K562 (cell line): Measurements from ENCODE around the gene MMP2. TPM values are rescaled to one million over a fixed set of nuclear protein-coding genes. Genes with fewer than 3 reads are reported as not detected.

ENCODE experiments used
- ATAC-seq: fragments of 200-7000 bp; cut with Tn5 transposase; 3 replicates; pipeline ENCODE4 v1.9.1; 2020; ENCODE audit warnings: moderate library complexity
- BruUV-seq: library from RNA; stranded (reverse); fragments of 400-500 nt; replicated peaks from 2 replicates; lab custom pipeline; 2021; lab: Mats Ljungman, UMichigan
- CTCF ChIA-PET: fragments of 300-600 bp; formaldehyde crosslinking; extraction: SDS; loops from one replicate; lab custom pipeline; 2021; ENCODE audit warnings: low intra/inter-chr PET ratio; lab: Yijun Ruan, JAX
- POLR2A ChIA-PET: fragments of 300-600, 350-650 bp; sonication (Branson Sonifier 250); formaldehyde crosslinking; extraction: SDS; loops from one replicate; lab custom pipeline; 2021; ENCODE audit warnings: antibody characterized with exemption, inconsistent platforms; lab: Yijun Ruan, JAX
- DNase-seq, 4 experiments: peaks; one replicate each; pipeline versions ENCODE4 v3.0.0 to v3.0.0-alpha.2; 2011 to 2018; ENCODE audit warnings: low spot score in 3 of 4, mixed read lengths in 3 of 4; ENCODE audit errors: extremely low read depth in 1 of 4
- FAIRE-seq: peaks from 2 replicates; lab custom pipeline; 2011; peaks lifted over from hg19 to GRCh38; lab: Jason Lieb, UNC
- H2AFZ ChIP-seq: 2 replicates; pipeline ENCODE4 v1.6.0; 2011; ENCODE audit warnings: low read depth, low read length, control low read depth, inconsistent platforms
- H3K27ac ChIP-seq: fragments of 200-600 bp; 3 replicates; pipeline ENCODE4 v1.8.0; 2011; ENCODE audit warnings: low read depth, mild to moderate bottlenecking, control low read depth, inconsistent platforms, low read length, moderate library complexity, mixed read lengths; ENCODE audit errors: extremely low read depth
- H3K27me3 ChIP-seq, 2 experiments: fragments of 300-600 bp in 1 of 2; 2 replicates in 1 of 2; 3 replicates in 1 of 2; pipeline versions ENCODE4 v1.6.0 to v1.8.0; 2011; ENCODE audit warnings: inconsistent platforms in 2 of 2, low read length in 2 of 2, mild to moderate bottlenecking in 1 of 2, mixed read lengths in 1 of 2, moderate library complexity in 1 of 2; ENCODE audit not compliant: control insufficient read depth in 2 of 2, insufficient read depth in 2 of 2
- H3K36me3 ChIP-seq: fragments of 300-600 bp; 3 replicates; pipeline ENCODE4 v1.8.0; 2011; ENCODE audit warnings: mild to moderate bottlenecking, low read length, inconsistent platforms; ENCODE audit not compliant: control insufficient read depth, insufficient read depth
- H3K4me1 ChIP-seq, 2 experiments: fragments of 200-600 bp in 1 of 2; replicated peaks in 1 of 2; 2 replicates in 1 of 2; 3 replicates in 1 of 2; pipeline versions ENCODE4 v1.5.1 to v1.8.0; 2011; ENCODE audit warnings: inconsistent platforms in 2 of 2, low read length in 2 of 2, mild to moderate bottlenecking in 1 of 2, mixed read lengths in 1 of 2, moderate library complexity in 1 of 2; ENCODE audit not compliant: control insufficient read depth in 2 of 2, insufficient read depth in 2 of 2
- H3K4me2 ChIP-seq: 2 replicates; pipeline ENCODE4 v1.6.1; 2011; ENCODE audit warnings: low read length, control low read depth, inconsistent platforms, mixed read lengths; ENCODE audit not compliant: insufficient read depth
- H3K4me3 ChIP-seq: fragments of 200-600 bp; sonication (generic), shearing (Covaris generic); 2 replicates; pipeline ENCODE4 v1.5.1; 2016; ENCODE audit warnings: control low read depth, inconsistent platforms
- H3K79me2 ChIP-seq: fragments of 200-600 bp; 3 replicates; pipeline ENCODE4 v1.8.0; 2011; ENCODE audit warnings: low read length, inconsistent platforms; ENCODE audit not compliant: control insufficient read depth, insufficient read depth
- H3K9ac ChIP-seq, 2 experiments: 2 replicates each; pipeline versions ENCODE4 v1.6.0 to v1.6.1; 2011; ENCODE audit warnings: low read depth in 2 of 2, low read length in 2 of 2, control low read depth in 1 of 2, inconsistent platforms in 1 of 2, mild to moderate bottlenecking in 1 of 2, mixed read lengths in 1 of 2; ENCODE audit not compliant: insufficient read depth in 1 of 2
- H3K9me1 ChIP-seq: one replicate; pipeline ENCODE4 v1.6.0; 2011; ENCODE audit warnings: inconsistent platforms, mild to moderate bottlenecking, low read length, moderate library complexity; ENCODE audit not compliant: control insufficient read depth, insufficient read depth
- H3K9me3 ChIP-seq: replicated peaks from 2 replicates; pipeline ENCODE4 v1.5.1; 2011; ENCODE audit warnings: low read depth, low read length, inconsistent platforms; ENCODE audit not compliant: control insufficient read depth, insufficient read depth
- H4K20me1 ChIP-seq: replicated peaks from 2 replicates; pipeline ENCODE4 v1.6.1; 2011; ENCODE audit warnings: low read length, inconsistent platforms, mixed read lengths; ENCODE audit not compliant: control insufficient read depth, insufficient read depth
- FIP1L1 ChIP-seq: fragments of 200-400 bp; formaldehyde crosslinking; IDR thresholded peaks from 2 replicates; pipeline ENCODE4 v1.6.1; 2018; ENCODE audit warnings: mild to moderate bottlenecking, low read depth, low read length; ENCODE audit not compliant: poor library complexity, severe bottlenecking
- FOXM1 ChIP-seq, 2 experiments: fragments of 450-650 bp in 1 of 2; sonication (generic) in 1 of 2; formaldehyde crosslinking in 1 of 2; IDR thresholded peaks; 2 replicates each; pipeline versions ENCODE4 v1.6.1 to v1.9.0; 2017 to 2022; ENCODE audit warnings: low read depth in 2 of 2, mild to moderate bottlenecking in 2 of 2, missing genetic modification reagents in 1 of 2, moderate library complexity in 1 of 2
- PREB ChIP-seq: sonication (generic); formaldehyde crosslinking; IDR thresholded peaks from 2 replicates; pipeline ENCODE4 v1.8.1; 2023; ENCODE audit warnings: mild to moderate bottlenecking, missing genetic modification reagents
- TCFL5 ChIP-seq: fragments of 250-450 bp; sonication (Bioruptor Pico); conservative IDR thresholded peaks from 2 replicates; pipeline ENCODE4 v1.6.1; 2021; ENCODE audit warnings: mild to moderate bottlenecking, moderate library complexity, matching md5 sums
- ZNF274 ChIP-seq: IDR thresholded peaks from 2 replicates; pipeline ENCODE4 v1.6.1; 2011; ENCODE audit warnings: low read depth, mild to moderate bottlenecking, low read length, moderate library complexity, borderline replicate concordance
- ZNF561 ChIP-seq: fragments of 450-650 bp; formaldehyde crosslinking; conservative IDR thresholded peaks from 2 replicates; pipeline ENCODE4 v1.4.0; 2020; ENCODE audit warnings: mild to moderate bottlenecking, moderate library complexity
- WGBS: fragments of 100-300 bp; shearing (Covaris generic); methylation state at CpG from one replicate; pipeline ENCODE4 v1.1.6; 2016; ENCODE audit warnings: low coverage, mixed read lengths; ENCODE audit not compliant: insufficient coverage; ENCODE audit errors: missing lambda C conversion rate; 5-methylcytosine and 5-hydroxymethylcytosine counted together
- in situ Hi-C: fragments of 300-500 bp; cut with MboI; formaldehyde crosslinking; loops from 4 replicates; pipeline ENCODE4 v1.15.0; 2018; ENCODE audit warnings: inconsistent platforms, mixed read lengths
- intact Hi-C: fragments of 100-400 bp; cut with micrococcal nuclease; formaldehyde crosslinking; loops from 2 replicates; pipeline ENCODE4 v1.14.2; 2022
- polyA plus RNA-seq, 8 experiments: library from polyadenylated mRNA; depleted of rRNA in 4 of 8; stranded (reverse) in 5 of 8; unstranded in 3 of 8; fragments of >200 nt; fragmentation: Nextera tagmentation in 2 of 8; fragmentation: Illumina TruSeq in 1 of 8; extraction: Ambion mirVana in 2 of 8; extraction: Trizol in 1 of 8; gene quantifications; 2 replicates each; pipeline versions ENCODE4 v1.2.1 to v1.2.3, GENCODE V29; 2011 to 2014; ENCODE audit warnings: inconsistent platforms in 1 of 8, missing spikeins in 1 of 8
- total RNA-seq, 7 experiments: library from RNA; depleted of rRNA in 6 of 7; stranded (reverse); fragments of >200 nt in 6 of 7; fragmentation: Illumina TruSeq in 2 of 7; extraction: Trizol in 2 of 7; gene quantifications; 2 replicates each; pipeline versions ENCODE4 v1.2.1 to v1.2.3, GENCODE V29; 2011 to 2021; ENCODE audit warnings: low replicate concordance in 1 of 7
- TF ChIP-seq, protein P1 (sequence below): fragments of 450-650 bp; IDR thresholded peaks from 2 replicates; pipeline ENCODE4 v1.6.1; 2018; ENCODE audit not compliant: partially characterized antibody

MMP2 gene
- total and polyA plus RNA-seq, 9 of the 15 experiments (the other 6 are each of a cell fraction or from before 2014, with no cell fraction given): 0.05 to 0.53 TPM; not detected in 7

DNA sequence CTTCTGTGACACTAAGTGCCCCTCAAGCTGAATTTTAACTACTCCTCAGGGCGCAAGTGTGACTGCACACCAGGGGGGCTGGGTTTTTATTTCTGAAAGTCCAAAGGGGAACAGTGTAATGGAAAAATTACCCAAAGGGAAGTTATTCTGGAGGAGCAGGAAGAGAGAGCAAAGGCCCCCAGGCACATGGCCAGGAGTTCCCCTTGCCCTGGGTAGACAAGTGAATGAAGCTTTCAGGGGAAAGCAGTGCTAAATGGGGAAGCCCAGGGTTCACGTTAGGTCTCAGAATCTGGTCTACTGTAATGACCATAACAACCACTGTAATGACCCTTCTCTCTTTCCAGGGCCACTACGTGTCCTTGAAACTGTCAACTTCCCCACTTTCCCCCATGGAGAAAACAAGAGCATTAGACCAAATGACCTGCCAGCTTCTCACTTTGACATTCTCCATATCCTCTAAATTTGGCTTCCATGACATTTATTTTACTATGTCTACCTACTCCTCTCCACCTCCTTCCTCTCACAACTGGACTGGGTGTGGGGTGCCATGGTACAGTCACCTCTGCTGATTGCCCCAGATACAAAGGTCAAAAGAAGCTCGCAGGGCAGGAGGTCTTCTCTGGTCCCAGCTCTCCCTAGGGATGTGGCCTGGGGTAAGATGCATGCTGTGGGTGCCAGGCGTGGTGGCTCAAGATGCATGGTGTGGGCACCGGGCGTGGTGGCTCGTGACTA is 34.1 kb upstream of the MMP2 start:
- intact Hi-C loops: no loop called here
- ATAC-seq: no peak

More for the DNA sequence above, 34.1 kb upstream of the MMP2 start:
- Histone ChIP-seq H3K27ac (no peak overlapping the region), H3K9ac (no peak overlapping the region), H3K36me3 (no peaks in the 10 kb centered on the region), H3K4me2 (no peak overlapping the region), H3K27me3 (peaks cover 0 to 5% of the 10 kb centered on the region in 2 experiments; a peak in 3 of 5 replicates), H3K79me2 (no peaks in the 10 kb centered on the region), H4K20me1 (no peaks in the 10 kb centered on the region), H3K9me3 (no peaks in the 10 kb centered on the region), H3K4me3 (no peak overlapping the region), H2AFZ (no peak overlapping the region), H3K4me1 (no peaks in the 10 kb centered on the region), H3K9me1 (no peaks in the 10 kb centered on the region)
- FAIRE-seq: no peak
- 3% methylated on average over 6 of the region's 8 CpGs for WGBS
- in situ Hi-C loops: no loop called here
- BruUV-seq: no TSS peak
- no peak for TF ChIP-seq FOXM1 (IDR thresholded peaks at IDR 0.05; ENCODE audit: low read depth)
- no peak for TF ChIP-seq FOXM1 (CRISPR knock-in tag; IDR thresholded peaks at IDR 0.05; ENCODE audit: low read depth)
- no peak for TF ChIP-seq FIP1L1
- TF ChIP-seq ZNF274: no peak
- TF ChIP-seq ZNF561 (CRISPR knock-in tag): no peak
- TF ChIP-seq, protein P1, sequence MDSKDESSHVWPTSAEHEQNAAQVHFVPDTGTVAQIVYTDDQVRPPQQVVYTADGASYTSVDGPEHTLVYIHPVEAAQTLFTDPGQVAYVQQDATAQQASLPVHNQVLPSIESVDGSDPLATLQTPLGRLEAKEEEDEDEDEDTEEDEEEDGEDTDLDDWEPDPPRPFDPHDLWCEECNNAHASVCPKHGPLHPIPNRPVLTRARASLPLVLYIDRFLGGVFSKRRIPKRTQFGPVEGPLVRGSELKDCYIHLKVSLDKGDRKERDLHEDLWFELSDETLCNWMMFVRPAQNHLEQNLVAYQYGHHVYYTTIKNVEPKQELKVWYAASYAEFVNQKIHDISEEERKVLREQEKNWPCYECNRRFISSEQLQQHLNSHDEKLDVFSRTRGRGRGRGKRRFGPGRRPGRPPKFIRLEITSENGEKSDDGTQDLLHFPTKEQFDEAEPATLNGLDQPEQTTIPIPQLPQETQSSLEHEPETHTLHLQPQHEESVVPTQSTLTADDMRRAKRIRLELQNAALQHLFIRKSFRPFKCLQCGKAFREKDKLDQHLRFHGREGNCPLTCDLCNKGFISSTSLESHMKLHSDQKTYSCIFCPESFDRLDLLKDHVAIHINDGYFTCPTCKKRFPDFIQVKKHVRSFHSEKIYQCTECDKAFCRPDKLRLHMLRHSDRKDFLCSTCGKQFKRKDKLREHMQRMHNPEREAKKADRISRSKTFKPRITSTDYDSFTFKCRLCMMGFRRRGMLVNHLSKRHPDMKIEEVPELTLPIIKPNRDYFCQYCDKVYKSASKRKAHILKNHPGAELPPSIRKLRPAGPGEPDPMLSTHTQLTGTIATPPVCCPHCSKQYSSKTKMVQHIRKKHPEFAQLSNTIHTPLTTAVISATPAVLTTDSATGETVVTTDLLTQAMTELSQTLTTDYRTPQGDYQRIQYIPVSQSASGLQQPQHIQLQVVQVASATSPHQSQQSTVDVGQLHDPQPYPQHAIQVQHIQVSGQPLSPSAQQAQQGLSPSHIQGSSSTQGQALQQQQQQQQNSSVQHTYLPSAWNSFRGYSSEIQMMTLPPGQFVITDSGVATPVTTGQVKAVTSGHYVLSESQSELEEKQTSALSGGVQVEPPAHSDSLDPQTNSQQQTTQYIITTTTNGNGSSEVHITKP: no peak
- TF ChIP-seq TCFL5: no peak
- TF ChIP-seq PREB (CRISPR knock-in tag): no peak
- ChIA-PET CTCF (interaction anchor here (0.5 kb wide), 1 partner anchor 16 kb away, joined by 3 read pairs; no protein-coding TSS in a partner anchor), POLR2A (no interaction called here)
- no peak for DNase-seq
